ENCODE data around the gene ATXN1.

GRCh38 chr6:16547587-16547986 is 213.7 kb downstream of the ATXN1 start:
- TF ChIP-seq CTCF (IDR thresholded peaks at IDR 0.05; ENCODE audit: low read depth, low read length, poor library complexity, severe bottlenecking): no peak
- no peak for TF ChIP-seq EZH2phosphoT487 (IDR thresholded peaks at IDR 0.05; ENCODE audit: borderline replicate concordance, low read length)
